Renal cortical epithelial cell (primary cell): ENCODE measurements around the gene ZDHHC23. TPM values are rescaled to one million over a fixed set of nuclear protein-coding genes. Genes with fewer than 3 reads are reported as not detected.

Source experiments
- DNase-seq: peaks from one replicate; pipeline ENCODE4 v3.0.0-alpha.2; 2011; ENCODE audit warnings: low read depth
- total RNA-seq: library from RNA; depleted of rRNA; stranded (reverse); fragments of >200 nt; gene quantifications from 2 replicates; pipeline ENCODE4 v1.2.3, GENCODE V29; 2014

The ZDHHC23 gene, protein sequence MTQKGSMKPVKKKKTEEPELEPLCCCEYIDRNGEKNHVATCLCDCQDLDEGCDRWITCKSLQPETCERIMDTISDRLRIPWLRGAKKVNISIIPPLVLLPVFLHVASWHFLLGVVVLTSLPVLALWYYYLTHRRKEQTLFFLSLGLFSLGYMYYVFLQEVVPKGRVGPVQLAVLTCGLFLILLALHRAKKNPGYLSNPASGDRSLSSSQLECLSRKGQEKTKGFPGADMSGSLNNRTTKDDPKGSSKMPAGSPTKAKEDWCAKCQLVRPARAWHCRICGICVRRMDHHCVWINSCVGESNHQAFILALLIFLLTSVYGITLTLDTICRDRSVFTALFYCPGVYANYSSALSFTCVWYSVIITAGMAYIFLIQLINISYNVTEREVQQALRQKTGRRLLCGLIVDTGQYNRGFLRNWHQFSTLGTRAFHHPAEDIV
- 6.6 and 14.6 TPM in 2 replicates for total RNA-seq

DNA sequence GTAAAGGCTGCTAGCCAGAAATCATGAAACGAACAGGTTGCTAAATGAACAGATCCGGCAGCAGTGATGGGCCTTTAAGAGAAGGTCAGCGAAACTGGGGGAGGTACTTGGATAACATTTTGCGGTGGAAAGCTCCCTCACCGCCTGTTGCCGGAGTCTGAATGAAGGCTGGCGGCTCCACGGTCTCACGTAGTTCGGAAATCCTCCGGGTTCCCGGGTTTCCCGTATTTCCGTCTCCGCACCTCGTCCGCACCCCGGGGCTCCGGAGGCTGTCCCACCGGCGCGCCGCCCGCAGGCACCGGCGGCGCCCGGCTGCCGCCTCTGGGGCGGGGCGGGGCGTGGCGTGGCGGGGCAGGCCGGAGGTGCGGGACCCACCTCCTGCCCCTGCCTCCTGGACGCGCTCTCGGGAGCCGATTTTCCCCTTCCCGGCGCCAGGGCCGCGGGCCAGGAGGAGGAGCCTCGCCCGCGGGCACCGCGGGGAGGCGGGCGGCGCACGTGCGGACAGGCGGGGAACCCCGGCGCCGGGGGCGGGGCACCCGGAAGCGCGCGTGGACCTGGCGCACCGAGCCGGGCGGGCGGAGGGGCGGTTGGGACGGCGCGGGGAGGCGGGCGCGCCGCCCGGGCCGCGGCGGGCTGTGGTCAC lies at the start of gene ZDHHC23:
Gene ZDHHC23 (plus strand): TSS at position 642 of the 643 bp plus-strand sequence. CDS start 790 bp downstream, outside the sequence.
- peak; percentile 50 for DNase-seq

DNA sequence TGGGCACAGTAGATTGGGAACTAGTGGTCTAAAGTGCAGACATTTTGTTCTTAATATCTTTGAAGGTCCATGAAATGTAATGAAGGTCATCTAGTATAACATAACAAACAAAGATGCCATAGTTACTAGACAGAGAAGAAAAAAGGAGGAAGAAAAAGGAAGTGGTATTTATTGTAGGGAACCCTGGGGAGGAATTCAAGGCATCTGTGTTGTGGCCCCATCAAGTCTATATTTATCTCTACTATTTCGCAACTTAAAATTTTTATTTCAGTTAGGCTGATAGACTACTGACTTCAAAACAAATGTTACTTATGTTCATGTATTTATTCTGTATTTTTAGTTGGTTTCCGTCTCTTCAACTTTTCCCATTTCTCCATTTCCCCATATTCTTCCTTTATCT lies 48.9 kb upstream of the ZDHHC23 start:
- DNase-seq, result peak; percentile 81

- no peak for DNase-seq
Observed at GRCh38 chr3:113906568-113907140, 41.2 kb upstream of the ZDHHC23 start.

DNA sequence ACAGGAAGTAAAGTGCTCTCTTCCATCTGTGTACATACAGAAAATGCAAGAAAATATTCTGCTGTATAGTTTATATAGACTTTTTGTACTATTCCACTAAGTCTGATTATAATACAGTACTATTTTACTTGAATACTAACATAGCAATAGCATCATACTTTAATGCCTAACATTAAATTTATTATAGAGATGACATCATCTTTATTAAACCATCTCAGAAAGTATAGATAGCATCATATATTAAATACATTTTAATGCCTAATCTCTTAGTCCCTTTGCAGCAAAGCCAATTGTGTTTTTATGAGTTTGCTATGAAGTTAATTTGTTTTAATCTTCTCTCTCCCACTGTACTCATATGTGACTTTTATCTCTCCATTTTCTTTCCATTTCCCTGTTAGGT lies 39.7 kb upstream of the ZDHHC23 start:
- DNase-seq, result no peak

- DNase-seq, result no peak
Observed at GRCh38 chr3:113910966-113911365, 36.8 kb upstream of the ZDHHC23 start.

GRCh38 chr3:113912552-113913236 lies 35.1 kb upstream of the ZDHHC23 start:
- DNase-seq, result peak; percentile 89

DNA sequence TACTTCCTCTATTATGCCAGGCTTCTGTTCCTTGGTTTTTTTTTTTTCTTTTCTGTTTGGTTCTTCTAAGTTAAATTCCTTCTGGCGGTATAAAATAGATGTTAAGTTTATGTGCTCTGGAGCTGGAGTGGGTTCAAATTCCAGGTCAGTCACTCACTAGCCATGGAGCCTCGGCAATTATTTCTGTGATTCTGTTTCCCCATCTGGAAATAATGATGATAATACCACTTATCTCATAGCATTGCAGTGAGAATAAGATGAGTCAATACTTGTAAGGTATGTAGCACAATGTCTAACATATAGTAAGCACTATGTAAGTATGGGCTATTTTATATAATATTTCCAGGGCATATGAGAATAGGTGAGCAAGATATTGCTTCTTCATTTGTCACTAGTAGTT lies 33.2 kb upstream of the ZDHHC23 start:
- no peak for DNase-seq

DNA sequence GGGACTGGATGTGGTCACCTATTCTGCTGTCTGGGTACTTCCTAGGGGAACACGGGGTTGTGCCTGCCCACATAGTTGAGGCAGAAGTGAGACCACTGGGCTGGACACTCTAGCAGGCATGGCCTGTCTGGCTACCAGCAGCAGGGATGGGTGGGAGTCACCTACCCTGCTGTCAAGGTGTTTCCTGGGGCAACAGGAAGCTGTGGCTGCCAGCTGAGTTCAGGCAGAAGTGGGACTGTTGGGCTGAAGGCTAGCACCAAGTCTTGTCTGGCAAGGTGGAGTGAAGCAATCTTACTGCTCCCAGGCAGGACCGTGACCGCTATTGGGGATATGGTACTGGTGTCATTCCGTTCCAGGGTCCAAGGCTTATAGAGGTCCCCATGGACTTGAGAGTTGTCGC lies 20.3 kb upstream of the ZDHHC23 start:
- no peak for DNase-seq

- no peak for DNase-seq
Observed at GRCh38 chr3:113946831-113947230, 982 bp upstream of the ZDHHC23 start.

- peak; percentile 15 for DNase-seq
Observed at GRCh38 chr3:113948015-113948917, 453 bp downstream of the ZDHHC23 start.

DNA sequence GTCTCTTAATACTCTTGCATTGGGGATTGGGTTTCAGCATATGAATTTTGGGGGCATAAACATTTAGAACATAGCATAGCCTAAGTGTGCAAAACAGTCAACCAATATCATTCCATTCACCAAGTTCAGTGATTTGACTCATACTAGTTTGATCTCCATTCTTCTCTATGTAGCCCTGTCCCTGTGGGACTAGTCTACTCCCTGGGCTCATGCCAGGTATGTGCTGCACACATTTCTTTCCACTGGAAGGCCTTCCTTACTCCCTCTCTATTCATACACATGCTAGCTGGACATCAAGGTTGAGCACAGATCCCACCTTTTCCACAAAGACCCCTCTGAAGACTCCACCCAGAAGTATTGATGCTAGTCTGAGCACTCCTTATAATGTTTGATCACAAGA lies 5.1 kb downstream of the ZDHHC23 start:
- DNase-seq, result no peak

DNA sequence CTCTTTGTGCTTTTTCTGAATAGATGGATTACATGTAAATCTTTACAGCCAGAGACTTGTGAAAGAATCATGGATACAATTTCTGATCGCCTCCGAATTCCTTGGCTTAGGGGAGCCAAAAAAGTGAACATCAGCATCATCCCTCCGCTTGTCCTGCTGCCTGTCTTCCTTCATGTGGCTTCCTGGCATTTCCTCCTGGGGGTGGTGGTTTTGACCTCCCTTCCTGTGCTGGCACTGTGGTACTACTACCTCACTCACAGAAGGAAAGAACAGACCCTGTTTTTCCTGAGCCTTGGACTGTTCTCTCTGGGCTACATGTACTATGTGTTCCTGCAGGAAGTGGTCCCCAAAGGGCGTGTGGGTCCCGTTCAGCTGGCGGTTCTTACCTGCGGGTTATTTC lies 5.9 kb downstream of the ZDHHC23 start:
- DNase-seq, result no peak

GRCh38 chr3:113954091-113954685 lies 6.4 kb downstream of the ZDHHC23 start:
- no peak for DNase-seq

- DNase-seq, result no peak
Observed at GRCh38 chr3:113963879-113964278, 16.1 kb downstream of the ZDHHC23 start.

- no peak for DNase-seq
Observed at GRCh38 chr3:113966172-113966571, 18.4 kb downstream of the ZDHHC23 start.

DNA sequence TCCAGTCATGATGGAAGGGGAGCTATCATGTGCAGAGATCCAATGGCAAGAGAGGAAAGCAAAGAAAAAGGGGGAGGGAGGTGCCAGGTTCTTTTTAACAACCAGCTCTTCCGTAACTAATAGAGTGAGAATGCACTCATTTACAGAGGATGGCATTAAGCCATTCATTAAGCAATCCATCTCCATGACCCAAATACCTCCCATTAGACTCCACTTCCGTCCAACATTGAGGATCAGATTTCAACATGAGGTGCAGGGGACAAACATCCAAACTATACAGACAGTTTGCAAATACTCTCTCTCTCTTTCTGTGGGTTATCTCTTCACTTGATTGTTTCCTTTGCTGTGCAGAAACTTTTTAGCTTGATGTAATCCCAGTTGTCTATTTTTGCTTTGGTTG lies 21.2 kb downstream of the ZDHHC23 start:
- DNase-seq, result peak; percentile 16

- DNase-seq, result no peak
Observed at GRCh38 chr3:113977822-113978221, 30.0 kb downstream of the ZDHHC23 start.

DNA sequence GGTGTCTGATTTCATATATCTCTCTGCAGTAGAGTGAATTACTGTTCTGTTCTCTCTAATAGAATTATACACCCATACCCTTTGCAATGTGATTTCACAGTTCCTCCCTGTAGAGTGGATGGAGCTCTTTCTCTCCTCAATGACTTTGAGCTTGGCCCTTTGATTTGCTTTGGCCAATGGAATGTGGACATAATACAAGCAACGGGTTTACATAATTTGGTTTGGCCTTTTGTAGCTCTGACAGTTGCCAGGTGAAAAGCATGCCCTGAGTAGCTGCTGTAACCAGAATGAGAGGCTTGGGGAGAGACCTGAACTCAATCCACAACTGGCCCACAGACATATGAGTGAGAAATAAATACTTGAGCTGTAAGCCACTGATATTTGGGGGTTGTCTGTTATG lies 32.1 kb downstream of the ZDHHC23 start:
- no peak for DNase-seq

DNA sequence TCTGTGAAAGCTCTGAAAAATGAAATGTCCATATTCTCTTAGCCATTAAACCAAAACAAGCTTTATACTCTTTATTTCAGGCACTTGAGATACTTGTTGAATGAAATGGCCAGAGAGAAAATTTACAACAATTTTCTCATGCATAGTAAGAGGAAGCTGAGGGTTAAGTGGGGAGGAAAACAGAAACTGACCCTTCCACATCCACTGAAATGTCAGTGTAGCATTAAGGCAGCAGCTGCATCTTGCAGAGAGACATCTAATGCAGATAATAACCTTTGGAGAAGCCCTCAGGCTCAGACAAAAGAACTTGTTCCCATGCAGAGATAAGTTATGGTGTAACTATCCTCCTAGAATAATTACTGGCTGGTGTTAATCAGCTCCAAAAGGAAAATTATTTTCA lies 34.0 kb downstream of the ZDHHC23 start:
- no peak for DNase-seq

GRCh38 chr3:113983544-113983943 lies 35.7 kb downstream of the ZDHHC23 start:
- no peak for DNase-seq

DNA sequence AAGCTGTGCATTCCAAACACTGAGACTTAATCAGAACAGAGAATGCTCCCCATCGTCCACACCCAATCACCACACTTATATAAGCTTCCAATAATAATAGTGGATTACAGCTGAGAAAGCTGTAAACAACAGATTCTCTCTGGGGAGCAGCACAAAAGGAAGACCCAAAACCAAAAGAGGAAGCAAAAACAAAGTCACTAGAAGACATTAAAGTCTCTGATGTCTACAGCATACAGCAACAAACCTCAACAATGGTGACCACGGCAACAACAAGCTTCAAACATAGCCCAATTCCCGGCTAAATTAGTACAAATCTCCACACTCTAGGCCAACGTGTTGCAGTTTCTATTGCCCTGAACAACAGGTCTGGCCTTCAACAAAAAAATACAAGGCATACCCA lies 37.7 kb downstream of the ZDHHC23 start:
- peak; percentile 3 for DNase-seq
